ENCODE measurements around the gene ANGEL2. TPM values are rescaled to one million over a fixed set of nuclear protein-coding genes. Genes with fewer than 3 reads are reported as not detected.
"Not testable (repeated sequence)": the region's sequence is repeated elsewhere in the genome, so short reads cannot be mapped to it uniquely, and the experiment has no call there.

ANGEL2 gene, protein sequence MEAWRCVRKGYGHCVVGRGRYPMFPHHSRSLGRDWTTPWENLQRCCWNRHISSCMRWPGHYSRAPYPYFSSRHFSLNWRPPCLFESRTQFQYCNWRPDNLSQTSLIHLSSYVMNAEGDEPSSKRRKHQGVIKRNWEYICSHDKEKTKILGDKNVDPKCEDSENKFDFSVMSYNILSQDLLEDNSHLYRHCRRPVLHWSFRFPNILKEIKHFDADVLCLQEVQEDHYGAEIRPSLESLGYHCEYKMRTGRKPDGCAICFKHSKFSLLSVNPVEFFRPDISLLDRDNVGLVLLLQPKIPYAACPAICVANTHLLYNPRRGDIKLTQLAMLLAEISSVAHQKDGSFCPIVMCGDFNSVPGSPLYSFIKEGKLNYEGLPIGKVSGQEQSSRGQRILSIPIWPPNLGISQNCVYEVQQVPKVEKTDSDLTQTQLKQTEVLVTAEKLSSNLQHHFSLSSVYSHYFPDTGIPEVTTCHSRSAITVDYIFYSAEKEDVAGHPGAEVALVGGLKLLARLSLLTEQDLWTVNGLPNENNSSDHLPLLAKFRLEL
- total RNA-seq, result 10 to 100 TPM; 38.0 to 38.1 TPM

DNA sequence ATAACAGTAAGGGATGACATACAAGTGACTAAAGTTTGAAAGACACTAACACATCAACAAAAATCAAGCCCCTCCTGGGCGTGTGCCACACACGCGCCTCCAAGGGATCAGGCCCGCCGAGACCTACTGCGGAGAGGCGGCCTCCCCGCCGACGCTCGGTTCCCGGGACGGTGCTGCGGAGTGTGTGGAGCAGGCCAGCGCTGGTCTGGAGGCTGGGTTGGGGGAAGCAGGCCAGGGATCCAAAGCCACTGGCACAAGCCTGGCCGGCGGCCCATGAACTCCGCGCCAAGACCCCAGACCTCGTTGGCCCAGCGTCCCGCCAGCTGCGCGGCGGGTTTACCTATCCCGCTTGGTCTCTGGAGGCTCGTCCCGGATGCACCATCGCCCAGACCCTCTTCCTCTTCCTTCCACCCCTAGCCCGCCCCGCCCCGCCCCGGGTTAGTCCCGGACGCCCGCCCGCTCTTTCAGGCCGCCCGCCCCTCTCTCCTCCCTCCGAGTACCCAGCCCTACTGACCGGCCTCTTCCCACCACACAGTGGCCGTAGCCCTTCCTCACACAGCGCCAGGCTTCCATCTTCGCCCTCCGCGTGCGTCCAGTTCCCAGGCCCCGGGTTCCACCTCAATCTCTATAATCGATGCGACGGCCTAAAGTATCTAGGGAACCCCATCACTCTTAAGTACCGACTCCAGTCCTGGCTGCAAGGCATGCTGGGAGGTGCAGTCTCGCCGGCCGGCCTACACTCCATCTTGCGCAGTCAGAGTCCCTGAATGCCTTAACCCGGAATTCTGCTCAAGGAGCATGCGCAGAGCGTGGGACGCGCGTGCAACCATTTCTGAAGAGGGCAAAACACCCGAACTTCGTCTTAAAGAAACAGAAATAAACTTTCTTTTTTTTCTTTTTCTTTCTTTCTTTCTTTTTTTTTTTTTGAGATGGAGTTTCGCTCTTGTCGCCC lies at the start of gene ANGEL2:
TSS of gene ANGEL2 (minus strand) at position 769 of the 952 bp plus-strand sequence. CDS start at position 573, 196 bp downstream.
- ChIA-PET CTCF (no interaction called here), POLR2A (no interaction called here)

DNA sequence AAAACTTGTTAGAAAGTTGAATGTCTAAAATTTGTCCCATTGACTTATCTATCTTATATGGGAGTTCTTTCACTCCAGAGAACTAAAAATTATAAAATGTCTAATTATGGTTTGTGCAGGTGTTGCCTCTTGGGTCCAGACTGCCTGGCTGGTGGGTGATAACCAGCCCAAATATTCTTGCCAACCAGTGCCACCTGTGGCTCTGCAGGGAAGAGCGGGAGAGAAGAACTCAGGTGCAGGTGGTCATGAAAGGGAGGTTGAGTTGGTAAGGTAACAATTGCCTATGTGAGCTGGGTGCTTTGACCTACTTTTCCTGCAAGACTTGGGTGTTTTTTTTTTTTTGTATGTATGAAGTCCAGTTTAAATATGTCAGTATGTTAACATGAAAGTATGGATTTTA lies 45.6 kb upstream of the ANGEL2 start:
- CTCF ChIA-PET, result no interaction called here
- POLR2A ChIA-PET, result no interaction called here

DNA sequence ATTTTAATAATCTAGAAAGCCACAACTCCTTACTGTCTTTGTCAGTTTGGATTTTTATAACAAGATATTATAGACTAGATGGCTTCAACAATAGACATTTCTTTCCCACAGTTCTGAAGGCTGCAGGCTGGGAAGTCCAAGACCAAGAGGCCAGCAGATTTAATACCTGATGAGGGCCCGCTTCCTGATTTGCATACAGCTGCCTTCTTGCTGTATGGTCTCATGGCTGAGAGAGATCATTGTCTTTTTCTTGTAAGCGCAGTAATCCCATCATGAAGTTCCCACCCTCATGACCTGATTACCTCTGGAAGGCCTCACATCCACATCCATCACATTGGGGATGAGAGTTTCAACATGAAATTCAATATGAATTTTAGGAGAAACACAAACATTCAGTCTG lies 45.2 kb upstream of the ANGEL2 start:
- POLR2A ChIA-PET, result no interaction called here
- CTCF ChIA-PET, result no interaction called here

DNA sequence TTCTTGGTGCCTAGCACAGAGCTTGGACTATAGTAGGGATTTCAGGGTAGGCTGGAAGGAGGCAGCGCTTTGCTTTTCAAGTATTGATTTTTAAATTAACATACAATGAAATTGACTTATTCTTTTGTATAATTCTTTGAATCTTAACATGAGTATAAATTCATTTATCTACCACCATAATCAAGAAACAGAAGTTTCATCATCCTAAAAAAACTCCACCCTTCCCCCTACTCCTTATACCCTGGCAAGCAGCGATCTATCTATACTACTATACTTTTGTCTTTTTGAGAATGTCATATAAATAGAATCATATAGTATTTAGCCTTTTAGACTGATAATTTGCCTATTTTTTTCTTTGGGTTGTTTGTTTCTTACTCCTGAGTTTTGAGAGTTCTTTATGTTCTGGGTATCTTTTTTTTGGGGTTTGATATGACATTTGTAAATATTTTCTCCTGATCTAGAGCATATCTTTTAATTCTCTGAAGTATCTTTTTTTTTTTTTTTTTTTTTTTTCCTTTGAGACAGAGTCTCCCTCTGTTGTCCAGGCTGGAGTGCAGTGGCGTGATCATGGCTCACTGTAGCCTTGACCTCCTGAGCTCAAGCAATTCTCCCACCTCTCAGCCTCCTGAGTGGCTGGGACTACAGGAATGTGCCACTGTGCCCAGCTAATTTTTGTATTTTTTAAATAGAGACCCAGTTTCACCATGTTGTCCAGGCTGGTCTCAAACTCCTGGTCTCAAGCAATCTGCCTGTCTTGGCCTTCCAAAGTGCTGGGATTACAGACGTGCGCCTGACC lies 41.8 kb upstream of the ANGEL2 start:
- CTCF ChIA-PET, result no interaction called here
- POLR2A ChIA-PET, result no interaction called here

DNA sequence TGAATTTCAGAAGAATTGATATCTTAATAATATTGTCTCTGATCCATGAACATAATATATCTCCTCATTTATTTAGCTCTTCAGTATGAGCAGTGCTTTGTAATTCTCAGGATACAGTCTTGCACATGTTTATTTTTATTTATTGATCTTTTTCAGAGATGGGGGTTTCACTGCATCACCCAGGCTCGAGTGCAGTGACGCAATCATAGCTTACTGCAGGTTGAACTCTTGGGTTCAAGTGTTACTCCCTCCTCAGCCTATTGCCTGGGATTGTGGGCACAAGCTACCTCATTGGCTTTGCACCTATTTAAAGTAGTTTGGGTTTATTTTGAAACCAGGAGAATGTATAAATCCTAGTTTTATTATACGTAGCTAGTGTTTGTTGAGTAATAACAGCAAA lies 40.1 kb upstream of the ANGEL2 start:
- ChIA-PET POLR2A (no interaction called here), CTCF (interaction anchor here (0.6 kb wide), 1 partner anchor 14 kb away, joined by 3 read pairs; no protein-coding TSS in a partner anchor)

DNA sequence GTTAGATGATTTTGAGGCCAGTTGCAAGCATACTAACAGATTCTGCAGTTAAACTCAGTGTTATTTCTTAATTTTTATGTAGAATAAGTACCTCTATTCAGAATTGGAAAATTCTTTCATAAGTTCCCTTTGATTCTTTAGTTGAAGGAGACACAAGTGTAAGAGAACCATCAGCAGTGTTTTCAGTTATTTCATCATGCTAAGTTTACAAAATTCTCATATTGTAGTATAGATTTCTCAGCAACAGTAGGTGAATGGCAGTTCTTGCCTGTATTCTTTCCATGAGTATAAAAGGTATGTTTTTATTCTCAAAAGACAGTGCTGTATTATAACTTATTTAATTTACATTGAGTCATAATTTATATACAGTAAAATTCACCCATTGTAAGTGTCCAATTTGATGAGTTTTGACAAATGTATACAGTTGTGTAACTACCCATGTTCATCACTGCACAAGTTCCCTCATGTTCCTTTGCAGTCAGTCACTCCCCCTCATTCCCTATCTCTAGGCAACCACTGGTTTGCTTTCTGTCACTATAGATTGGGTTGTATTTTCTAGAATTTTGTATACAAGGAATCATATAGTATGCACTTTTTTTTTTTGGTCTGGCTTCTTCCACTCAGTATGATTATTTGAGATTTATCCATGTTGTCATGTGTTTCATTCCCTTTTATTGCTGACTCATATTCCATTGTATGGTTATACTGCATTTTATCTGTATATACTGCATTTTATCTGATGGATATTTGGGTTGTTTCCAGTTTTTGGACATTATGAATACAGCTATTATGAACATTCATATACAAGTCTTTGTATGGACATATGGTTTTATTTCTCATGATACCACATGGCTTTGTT lies 39.3 kb upstream of the ANGEL2 start:
- POLR2A ChIA-PET, result no interaction called here
- CTCF ChIA-PET, result interaction anchor here (0.6 kb wide), 1 partner anchor 15 kb away, joined by 3 read pairs; no protein-coding TSS in a partner anchor

DNA sequence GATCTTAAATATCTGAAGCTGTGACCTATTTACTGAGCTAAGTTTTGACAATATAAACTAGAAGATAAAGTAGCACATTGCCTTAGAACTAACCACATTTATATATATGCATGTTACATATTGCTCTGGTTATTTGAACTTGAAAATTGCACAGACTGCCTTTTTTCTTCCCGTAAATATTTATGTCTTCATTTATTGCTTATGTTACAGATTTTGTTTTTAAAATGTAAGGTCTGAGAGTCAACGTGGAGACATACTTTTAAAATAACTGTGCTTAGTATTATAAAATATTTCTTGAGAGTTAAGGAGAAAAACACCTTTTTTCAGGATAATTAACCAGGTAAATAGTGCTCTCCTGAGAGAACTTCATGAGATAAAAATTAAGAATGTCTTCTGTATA lies 38.5 kb upstream of the ANGEL2 start:
- ChIA-PET POLR2A (no interaction called here), CTCF (no interaction called here)

DNA sequence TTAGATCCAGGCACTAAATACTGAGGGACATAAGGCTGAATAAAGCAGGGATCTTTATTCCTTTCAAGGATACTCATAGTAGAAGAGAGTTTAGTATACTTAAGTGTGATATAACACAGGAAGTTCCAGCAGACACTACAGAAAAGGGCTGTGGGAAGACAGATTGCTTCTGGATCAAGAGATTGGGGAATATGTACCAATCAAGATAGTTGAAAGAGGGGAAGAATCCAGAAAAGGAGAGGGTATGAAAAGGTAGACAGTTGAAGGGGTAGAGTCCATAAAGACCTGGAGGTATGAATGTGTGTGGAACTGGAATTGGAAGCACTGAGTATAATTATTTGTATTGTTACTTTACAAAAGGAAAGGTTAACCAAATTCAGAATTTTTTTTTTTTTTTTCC lies 37.8 kb upstream of the ANGEL2 start:
- CTCF ChIA-PET, result no interaction called here
- POLR2A ChIA-PET, result no interaction called here

DNA sequence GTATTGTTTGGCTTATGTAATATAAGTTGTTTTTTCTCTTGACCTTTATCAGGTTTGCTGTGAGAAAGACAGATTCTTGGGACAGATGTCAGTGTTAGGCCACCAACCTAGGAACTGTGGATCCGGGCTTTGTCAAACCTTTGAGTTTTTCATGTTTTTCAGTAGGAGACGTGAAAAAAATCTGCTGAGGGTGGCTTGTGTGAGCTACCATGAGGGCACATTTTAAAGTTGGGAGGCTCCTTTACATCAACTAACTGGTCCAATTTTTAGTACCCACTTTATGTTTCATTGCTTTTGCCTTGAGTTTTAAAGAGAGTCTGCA lies 36.2 kb upstream of the ANGEL2 start:
- CTCF ChIA-PET, result interaction anchor here (0.8 to 1.0 kb wide), 2 partner anchors 38 to 57 kb away, joined by 3 read pairs; no protein-coding TSS in a partner anchor
- POLR2A ChIA-PET, result interaction anchor here (1.4 kb wide), 1 partner anchor 18 kb away, joined by 3 read pairs; no protein-coding TSS in a partner anchor

DNA sequence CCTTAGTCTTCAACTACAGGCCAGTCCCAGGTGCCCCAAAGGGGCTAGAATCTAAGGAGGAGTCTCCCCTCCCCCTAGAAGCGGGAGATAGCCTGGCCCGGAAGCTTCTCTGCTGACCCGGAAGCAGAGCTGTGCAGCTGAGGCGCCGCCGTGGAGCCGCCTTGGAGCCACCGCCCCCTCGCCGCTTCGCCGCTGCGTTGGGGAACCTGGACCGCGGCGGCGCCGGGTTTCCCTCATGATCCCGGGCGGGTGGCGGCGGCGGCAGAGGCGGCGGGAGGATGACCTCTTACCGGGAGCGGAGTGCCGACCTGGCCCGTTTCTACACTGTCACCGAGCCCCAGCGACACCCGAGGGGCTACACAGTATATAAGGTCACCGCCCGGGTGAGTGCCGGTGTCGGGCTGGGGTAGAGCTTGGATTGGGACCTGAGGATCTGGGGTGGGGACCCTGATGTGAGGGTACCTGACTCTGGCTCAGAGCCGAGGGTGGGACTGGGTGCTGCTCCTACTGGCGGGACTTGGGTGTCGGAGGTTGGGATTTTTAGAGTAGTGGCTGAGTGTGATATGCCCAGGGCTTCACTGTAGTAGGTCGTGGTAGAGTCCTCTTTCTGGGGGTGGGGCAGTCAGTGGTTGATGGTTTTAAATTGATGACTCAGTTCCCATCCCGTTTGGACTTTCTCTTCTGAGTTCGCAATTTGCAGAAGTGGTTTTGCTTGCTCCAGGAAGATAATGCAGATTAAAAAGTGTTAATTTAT lies 35.6 kb upstream of the ANGEL2 start, which contains the start of gene RPS6KC1:
TSS of gene RPS6KC1 (plus strand) at position 115 of the 754 bp plus-strand sequence. CDS start at position 279, 164 bp downstream.
- ChIA-PET POLR2A (interaction anchor here (0.5 to 1.4 kb wide), 4 partner anchors 17 to 215 kb away, joined by 3 to 4 read pairs (median 3); no protein-coding TSS in a partner anchor), CTCF (interaction anchor here (0.8 to 1.0 kb wide), 2 partner anchors 37 to 56 kb away, joined by 3 read pairs; no protein-coding TSS in a partner anchor)

DNA sequence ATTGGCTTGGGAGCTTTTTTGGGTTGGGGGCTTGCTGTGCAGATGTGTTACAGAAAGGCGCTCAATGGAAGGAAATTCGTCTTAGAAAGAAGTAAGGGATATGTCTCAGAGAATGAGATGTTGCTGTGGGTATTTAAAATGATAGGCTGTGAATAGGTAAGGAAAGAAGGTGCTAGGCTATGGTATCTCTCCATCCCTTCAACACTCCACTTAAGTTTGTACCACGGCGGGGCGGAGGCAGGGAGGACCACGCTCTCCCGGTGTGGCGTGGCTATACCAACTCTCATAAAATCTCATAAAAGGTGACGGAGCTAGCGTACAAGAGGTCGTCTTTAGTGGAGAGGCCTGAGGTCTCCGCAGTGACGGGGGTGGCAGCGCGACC lies 35.1 kb upstream of the ANGEL2 start:
- POLR2A ChIA-PET, result interaction anchor here (0.6 to 1.2 kb wide), 2 partner anchors 37 to 214 kb away, joined by 3 read pairs; no protein-coding TSS in a partner anchor
- CTCF ChIA-PET, result interaction anchor here (1.0 kb wide), 1 partner anchor 56 kb away, joined by 3 read pairs; no protein-coding TSS in a partner anchor

DNA sequence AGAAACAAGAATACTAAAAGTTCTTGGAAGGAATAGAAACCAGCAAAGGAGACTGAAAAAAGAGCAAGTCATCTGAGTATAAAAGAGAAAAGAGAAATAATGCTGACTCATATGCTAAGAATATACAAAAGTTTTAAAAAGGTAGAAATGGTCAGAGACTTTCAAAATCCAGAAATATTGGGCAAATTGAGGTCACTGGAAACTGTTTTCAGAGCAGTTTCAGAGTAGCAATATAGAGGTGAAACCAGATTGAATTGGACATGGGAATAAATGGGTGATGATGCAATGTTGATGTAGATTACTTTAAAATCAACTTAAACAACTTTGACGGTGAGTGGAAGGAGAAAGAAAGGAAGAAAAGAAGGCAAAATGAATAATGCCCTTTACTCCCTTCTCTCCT lies 33.6 kb upstream of the ANGEL2 start:
- CTCF ChIA-PET, result no interaction called here
- POLR2A ChIA-PET, result no interaction called here

DNA sequence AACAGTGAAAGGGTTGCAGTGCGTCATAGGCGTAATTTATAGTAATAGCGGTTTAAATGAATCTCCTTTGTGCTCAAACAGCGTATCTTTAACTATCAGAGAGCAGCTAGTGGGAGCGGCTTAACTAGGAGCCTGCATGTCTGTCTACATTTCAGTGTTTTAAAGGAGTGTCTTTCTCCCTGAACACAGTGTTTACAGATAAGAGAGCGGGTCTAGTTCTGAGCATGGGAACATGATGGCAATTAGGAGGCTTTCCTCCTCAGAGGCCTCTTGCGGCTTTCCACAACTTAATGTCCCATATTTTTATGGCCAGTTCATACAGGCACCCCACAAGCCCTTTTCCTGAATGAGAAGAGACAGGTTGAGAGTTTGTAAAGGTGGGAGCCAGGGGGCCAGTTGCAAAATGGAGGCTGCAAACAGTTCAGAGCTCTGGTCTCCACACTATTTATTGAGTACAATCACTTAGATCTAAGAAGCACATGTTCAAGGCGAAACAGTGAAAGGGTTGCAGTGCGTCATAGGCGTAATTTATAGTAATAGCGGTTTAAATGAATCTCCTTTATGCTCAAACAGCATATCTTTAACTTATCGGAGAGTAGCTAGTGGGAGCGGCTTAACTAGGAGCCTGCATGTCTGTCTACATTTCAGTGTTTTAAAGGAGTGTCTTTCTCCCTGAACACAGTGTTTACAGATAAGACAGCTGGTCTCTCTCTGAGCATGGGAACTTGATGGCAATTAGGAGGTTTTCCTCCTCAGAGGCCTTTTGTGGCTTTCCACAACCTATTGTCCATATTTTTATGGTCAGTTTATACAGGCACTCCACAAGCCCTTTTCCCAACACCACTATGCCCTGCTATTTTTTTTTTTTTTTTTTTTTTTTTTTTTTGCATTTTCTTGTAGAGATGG lies 29.9 kb upstream of the ANGEL2 start:
- CTCF ChIA-PET, POLR2A ChIA-PET: not testable (repeated sequence)

DNA sequence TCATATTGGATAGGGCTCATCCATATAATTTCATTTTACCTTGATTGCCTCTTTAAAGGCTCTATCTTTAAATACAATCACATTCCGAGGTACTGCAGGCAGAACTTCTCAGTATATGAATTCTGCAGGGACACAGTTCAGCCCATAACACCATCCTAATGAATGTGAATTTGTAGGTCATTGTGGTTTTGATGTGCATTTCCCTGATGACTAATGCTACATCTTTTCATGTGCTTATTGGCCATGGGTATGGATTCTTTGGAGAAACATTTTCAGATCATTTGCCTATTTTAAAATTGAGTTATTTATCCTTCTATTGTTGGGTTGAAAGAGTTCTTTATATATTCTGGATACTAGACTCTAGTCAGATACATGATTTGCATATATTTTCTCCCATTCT lies 25.8 kb upstream of the ANGEL2 start:
- ChIA-PET POLR2A (no interaction called here), CTCF (no interaction called here)

DNA sequence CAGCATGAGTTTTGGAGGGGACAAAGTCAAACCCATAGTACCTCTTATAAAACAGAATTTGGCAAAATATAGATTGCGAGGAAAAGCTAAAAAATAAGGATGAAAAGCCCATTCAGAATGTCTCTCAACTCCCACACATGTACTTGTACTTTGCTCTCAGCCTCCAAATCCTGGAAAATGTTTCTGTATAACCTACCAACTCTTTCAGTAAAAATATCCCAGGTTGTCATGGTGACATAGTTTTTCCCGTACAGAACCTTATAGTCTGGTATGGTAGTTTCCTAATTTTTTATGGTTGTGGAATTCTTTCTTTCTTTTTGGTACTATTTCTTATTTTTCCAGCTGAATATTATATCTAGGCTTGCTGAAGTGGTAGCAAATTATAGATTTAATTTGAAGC lies 19.9 kb upstream of the ANGEL2 start:
- CTCF ChIA-PET, result no interaction called here
- POLR2A ChIA-PET, result no interaction called here

DNA sequence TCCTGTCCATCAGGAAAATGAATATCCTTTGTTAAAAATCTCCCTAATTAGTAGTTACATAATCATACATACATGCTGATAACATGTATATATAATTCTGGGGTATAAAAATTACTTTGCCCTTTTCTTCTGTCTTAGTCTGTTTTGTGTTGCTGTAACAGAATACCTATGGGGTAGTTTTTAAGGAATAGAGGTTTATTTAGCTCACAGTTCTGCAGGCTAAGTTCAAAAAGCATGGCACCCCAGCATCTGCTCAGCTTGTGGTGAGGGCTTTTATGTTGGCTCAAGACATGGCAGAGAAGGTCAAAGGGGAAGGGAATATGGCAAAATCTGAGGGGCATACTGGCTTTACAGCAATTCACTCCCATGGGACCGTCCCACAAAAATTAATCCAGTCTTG lies 19.0 kb upstream of the ANGEL2 start:
- POLR2A ChIA-PET, result no interaction called here
- CTCF ChIA-PET, result no interaction called here

DNA sequence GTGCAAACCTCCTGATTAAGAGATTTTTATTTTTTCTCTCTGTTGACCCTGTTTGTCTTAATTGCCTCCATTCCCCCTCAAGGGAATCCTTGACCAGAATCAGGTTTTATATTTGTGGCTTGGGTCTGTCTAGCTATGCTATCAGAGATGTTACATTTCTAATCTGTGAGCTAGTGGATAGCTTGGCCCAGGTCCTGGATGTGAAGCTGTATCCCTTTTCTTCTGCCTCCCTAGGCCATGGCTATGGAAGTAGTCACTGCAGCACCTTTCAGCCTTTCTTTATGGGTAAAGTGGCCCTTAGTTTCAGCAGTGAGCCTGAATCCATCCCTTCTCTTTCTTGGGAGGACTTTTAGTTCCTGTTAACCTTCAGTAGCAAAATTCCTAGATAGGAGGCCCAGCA lies 17.0 kb upstream of the ANGEL2 start:
- POLR2A ChIA-PET, result no interaction called here

More for the DNA sequence above, 17.0 kb upstream of the ANGEL2 start:
- CTCF ChIA-PET, result no interaction called here

Data from activated CD8-positive, alpha-beta memory T cell treated with anti-CD3 and anti-CD28 coated beads for 36 hours (primary cell).